NK-92 treated with Interleukin-12 subunit alpha and Interleukin-12 subunit beta, amount 100 ng/mL, for 24 hours (cell line): ENCODE results near the gene ZNF488.
"Not testable (repeated sequence)": the region's sequence is repeated elsewhere in the genome, so short reads cannot be mapped to it uniquely, and the experiment has no call there.

Experiments used
- DNase-seq: peaks from one replicate; lab custom pipeline; 2025; lab: John Stamatoyannopoulos, UW

ZNF488 gene, protein sequence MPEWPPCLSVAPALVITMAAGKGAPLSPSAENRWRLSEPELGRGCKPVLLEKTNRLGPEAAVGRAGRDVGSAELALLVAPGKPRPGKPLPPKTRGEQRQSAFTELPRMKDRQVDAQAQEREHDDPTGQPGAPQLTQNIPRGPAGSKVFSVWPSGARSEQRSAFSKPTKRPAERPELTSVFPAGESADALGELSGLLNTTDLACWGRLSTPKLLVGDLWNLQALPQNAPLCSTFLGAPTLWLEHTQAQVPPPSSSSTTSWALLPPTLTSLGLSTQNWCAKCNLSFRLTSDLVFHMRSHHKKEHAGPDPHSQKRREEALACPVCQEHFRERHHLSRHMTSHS

DNA sequence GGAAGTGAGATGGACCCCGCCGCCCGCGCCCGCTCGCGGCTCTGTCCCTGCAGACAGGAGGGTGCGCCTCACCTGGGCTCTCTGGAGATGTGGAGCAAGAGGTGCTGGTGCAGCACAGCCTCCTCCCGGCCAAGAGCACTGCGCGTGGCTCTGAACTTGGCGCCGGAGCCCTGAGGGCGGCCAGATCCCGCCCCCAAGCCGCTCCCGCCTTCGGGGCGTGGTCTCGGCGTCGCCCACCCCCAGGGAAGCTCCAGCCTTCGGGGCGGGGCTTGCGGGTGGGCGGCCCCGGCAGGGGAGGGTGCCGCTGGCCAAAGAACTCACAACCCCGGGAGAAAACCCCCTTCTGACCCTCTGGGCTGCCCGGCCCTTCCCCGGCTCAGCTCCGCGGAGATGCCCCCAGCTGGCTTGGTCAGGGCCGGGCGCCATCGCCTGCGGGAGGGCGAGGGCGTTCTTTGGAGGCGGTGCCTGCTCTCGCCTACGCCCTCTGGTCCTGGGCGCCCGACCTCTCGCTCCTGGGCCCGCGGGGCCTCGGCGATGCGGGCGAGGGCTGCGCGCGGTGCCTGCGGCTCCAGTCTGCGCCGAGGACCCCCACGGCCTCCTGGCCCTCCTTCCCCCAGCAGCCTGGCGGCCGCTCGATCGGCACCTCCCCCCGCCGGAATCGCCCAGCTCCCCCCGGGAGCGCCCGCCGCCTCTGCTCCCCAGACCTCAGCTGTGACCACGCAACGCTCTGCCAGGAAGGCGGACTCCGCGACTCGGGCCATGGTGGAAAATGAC lies at the start of gene ZNF488:
TSS of gene ZNF488 (minus strand) at position 146 of the 774 bp plus-strand sequence. CDS start 15,464 bp downstream, outside the sequence.
- DNase-seq, result no peak

DNA sequence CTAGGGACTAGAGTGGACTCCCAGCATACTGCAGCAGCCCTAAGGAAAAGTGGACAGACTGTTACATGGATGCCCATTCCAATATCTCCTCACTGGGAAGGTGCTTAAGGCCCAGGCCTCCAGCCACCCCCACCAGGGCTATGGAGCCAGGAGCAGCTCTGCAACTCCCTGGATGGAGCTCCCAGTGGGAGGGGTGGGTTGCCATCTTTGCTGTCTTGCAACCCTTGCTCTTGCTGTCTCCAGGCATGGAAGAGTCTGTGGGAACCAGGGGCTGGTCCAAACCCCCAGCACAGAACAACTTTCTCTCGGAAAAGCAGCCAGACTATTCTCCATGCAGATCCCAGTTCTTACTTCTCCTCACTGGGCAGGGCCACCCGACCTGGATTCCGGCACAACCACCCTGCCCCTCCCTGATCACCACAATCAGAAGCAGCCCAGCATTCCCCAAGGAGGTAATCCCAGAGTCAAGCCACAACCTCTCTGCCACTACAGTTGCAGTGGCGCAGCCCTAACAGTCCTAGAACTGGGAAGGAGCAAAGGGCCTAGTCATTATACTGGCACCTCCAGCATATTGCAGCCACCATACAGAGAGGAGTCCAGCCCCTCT lies 41.8 kb upstream of the ZNF488 start:
- DNase-seq, result no peak

DNA sequence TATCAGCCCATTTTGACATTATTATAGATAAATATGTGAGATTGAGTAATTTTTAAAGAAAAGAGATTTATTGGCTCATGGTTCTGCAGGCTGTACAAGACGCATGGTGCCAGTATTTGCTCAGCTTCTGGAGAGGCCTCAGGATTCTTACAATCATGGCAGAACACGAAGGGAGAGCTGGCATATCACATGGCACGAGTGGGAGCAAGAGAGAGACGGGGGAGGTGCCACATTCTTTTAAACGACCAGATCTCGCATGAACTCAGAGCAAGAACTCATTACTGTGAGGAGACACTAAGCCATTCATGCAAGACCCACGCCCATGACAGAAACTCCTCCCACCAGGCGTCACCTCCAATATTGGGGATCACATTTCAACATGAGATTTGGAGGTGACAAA lies 40.1 kb upstream of the ZNF488 start:
- no peak for DNase-seq

GRCh38 chr10:47423476-47423875 lies 39.4 kb upstream of the ZNF488 start:
- no peak for DNase-seq

GRCh38 chr10:47421057-47421952 lies 37.2 kb upstream of the ZNF488 start:
- no peak for DNase-seq

- DNase-seq, result no peak
These were observed 36.4 kb upstream of the ZNF488 start for GRCh38 chr10:47420305-47421056.

- no peak for DNase-seq
These were observed 35.3 kb upstream of the ZNF488 start for GRCh38 chr10:47419421-47419820.

GRCh38 chr10:47418966-47419365 lies 34.9 kb upstream of the ZNF488 start:
- no peak for DNase-seq

- DNase-seq, result no peak
These were observed 34.2 kb upstream of the ZNF488 start for GRCh38 chr10:47418321-47418720.

GRCh38 chr10:47416305-47417218 lies 32.5 kb upstream of the ZNF488 start:
- not testable (repeated sequence) for DNase-seq

DNA sequence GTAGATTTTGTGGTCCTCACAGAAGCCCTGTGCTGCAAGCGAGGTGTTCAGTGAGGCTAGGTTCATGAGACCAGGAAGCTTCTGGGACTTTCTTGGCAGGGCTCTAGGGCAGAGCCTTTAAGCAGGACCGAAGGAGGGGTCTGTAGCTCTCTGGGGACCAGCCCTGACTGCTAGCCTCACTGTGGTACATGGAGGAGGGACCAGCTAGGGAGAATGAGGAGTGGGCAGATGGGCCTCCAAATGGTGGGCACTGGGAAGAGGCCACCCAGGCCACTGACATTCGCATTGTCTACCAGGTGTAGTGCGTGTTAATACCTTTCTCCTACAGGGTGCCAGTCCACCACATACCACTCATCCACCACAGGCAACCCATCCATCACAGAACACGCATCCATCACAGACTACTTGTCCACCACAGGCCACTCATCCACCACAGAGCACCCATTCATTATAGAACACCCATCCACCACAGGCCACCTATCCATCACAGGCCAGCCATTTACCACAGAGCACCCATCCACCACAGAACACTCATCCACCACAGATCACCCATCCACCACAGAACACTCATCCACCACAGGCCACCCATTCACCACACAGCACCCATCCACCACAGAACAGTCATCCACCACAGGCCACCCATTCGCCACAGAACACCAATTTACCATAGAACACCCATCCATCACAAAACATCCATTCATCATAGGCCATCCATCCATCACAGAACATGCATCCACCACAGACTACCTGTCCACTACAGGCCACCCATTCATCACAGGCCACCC lies 31.6 kb upstream of the ZNF488 start:
- no peak for DNase-seq

GRCh38 chr10:47414752-47415519 lies 30.8 kb upstream of the ZNF488 start:
- DNase-seq, result no peak

GRCh38 chr10:47414227-47414592 lies 30.1 kb upstream of the ZNF488 start:
- DNase-seq, result no peak

DNA sequence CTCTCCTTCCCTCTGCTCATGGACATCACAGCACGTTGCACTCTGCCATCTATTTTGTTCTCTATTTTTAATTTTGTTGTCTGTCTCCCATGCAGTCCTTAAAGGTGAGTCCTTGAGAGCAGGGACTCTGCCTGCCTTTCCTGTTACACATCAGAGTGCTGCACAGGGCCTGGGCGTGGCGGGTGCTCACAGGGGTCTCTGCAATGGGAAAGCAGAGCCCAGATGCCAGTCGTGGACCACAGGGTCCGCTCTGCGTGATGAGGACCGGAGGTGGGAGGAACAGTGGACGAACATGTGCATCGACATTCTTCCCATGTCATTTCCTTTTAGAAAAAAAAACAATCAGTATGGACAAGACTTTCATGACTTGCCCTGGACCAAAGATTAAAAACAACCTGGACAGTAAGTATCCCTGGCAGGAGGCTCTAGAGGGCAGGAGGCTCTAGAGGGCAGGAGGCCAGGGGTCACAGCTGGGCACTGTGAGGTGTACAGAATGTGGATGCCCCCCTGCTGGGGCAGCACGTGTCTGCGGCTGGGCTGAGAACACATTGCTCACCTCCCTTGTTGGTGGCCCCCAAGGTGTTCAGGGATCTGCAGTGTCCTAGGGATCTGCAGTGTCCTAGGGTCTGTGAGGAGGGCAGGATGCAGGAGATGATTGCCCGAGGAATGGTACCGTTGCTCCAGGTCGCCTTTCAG lies 29.6 kb upstream of the ZNF488 start:
- DNase-seq, result no peak

DNA sequence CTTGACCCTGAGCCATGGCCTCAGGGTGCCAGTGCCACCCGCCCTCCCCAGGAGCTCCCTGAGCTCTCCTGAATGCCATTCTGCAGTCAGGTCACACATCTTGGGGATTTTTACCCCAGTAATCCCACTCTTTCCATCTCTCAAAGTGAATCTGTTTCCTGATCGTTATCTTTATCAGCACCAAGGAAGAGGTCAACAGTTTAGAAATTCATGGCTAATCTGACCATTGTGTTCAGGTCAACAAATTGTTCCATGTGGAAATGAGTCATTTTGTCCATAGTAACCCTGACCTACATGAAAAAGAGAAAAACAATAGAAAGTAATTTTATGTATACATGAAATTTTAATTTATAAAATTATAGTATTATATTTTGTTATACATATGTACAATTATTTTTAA lies 28.8 kb upstream of the ZNF488 start:
- DNase-seq, result no peak

GRCh38 chr10:47412177-47412730 lies 28.2 kb upstream of the ZNF488 start:
- no peak for DNase-seq

- no peak for DNase-seq
These were observed 26.8 kb upstream of the ZNF488 start for GRCh38 chr10:47410862-47411261.

DNA sequence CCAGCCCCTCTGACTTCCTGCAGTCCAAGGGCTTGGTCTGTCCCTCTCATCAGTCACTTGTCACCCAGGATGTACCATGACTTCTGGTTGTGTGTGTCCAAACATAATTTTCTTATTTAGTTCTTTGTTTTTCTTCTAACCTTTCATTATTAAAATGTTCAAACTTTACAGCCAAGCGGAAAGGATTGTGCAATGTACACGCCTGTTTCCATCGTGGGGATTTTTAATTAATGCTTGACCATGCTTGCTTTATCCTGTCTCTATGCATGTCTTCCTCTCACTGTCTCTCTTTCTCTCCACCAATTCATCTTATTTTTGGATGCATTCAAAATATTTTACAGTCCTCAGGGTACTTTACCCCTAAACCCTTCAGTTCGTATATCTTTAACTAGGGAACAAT lies 26.2 kb upstream of the ZNF488 start:
- DNase-seq, result no peak
